NCI-H2196 treated with DMSO at 0.1 percent for 48 hours (cell line): ENCODE data around the gene HIPK4.
A peak's percentile ranks its signal among the peaks of the same experiment; 100 is the strongest.
"Not testable (repeated sequence)": the region's sequence is repeated elsewhere in the genome, so short reads cannot be mapped to it uniquely, and the experiment has no call there.

Experiments used
- DNase-seq: peaks from one replicate; lab custom pipeline; 2025; ENCODE audit not compliant: unreplicated experiment; lab: John Stamatoyannopoulos, UW

HIPK4 gene

GRCh38 chr19:40390084-40390742, at the start of gene HIPK4:
HIPK4 (minus strand) TSS chr19:40390181; CDS start chr19:40389902, 279 bp downstream.
- no peak for DNase-seq

- no peak for DNase-seq
These were observed 48.3 kb upstream of the HIPK4 start for GRCh38 chr19:40438284-40438683.

- DNase-seq: peak; percentile 74
These were observed 43.6 kb upstream of the HIPK4 start for GRCh38 chr19:40433391-40434216.

GRCh38 chr19:40432760-40433159, 42.8 kb upstream of the HIPK4 start:
- DNase-seq: not testable (repeated sequence)

- DNase-seq: no peak
These were observed 41.7 kb upstream of the HIPK4 start for GRCh38 chr19:40431698-40432097.

- not testable (repeated sequence) for DNase-seq
These were observed 40.3 kb upstream of the HIPK4 start for GRCh38 chr19:40430242-40430641.

- DNase-seq: not testable (repeated sequence)
These were observed 38.2 kb upstream of the HIPK4 start for GRCh38 chr19:40428197-40428596.

- DNase-seq: peak; percentile 99
These were observed 35.7 kb upstream of the HIPK4 start, which contains the start of gene SERTAD1 for GRCh38 chr19:40425450-40426287. SERTAD1 (minus strand) TSS chr19:40425992; CDS start chr19:40423546, 2,446 bp downstream.

GRCh38 chr19:40424637-40425449, 34.9 kb upstream of the HIPK4 start:
- no peak for DNase-seq

- no peak for DNase-seq
These were observed 34.0 kb upstream of the HIPK4 start for GRCh38 chr19:40423938-40424337.

GRCh38 chr19:40422748-40423566, 33.0 kb upstream of the HIPK4 start:
- no peak for DNase-seq

GRCh38 chr19:40421993-40422747, 32.2 kb upstream of the HIPK4 start:
- no peak for DNase-seq

GRCh38 chr19:40420766-40421765, 31.1 kb upstream of the HIPK4 start:
- peak; percentile 82 for DNase-seq

- no peak for DNase-seq
These were observed 30.4 kb upstream of the HIPK4 start for GRCh38 chr19:40420451-40420765.

- DNase-seq: no peak
These were observed 29.8 kb upstream of the HIPK4 start for GRCh38 chr19:40419780-40420179.

GRCh38 chr19:40419066-40419612, 29.2 kb upstream of the HIPK4 start:
- no peak for DNase-seq

GRCh38 chr19:40418040-40418439, 28.1 kb upstream of the HIPK4 start:
- no peak for DNase-seq

- no peak for DNase-seq
These were observed 27.6 kb upstream of the HIPK4 start for GRCh38 chr19:40417643-40417981.
